ENCODE data around the gene SDHAF2.
A peak's percentile ranks its signal among the peaks of the same experiment; 100 is the strongest.
"Not testable (repeated sequence)": the region's sequence is repeated elsewhere in the genome, so short reads cannot be mapped to it uniquely, and the experiment has no call there.

Gene SDHAF2

DNA sequence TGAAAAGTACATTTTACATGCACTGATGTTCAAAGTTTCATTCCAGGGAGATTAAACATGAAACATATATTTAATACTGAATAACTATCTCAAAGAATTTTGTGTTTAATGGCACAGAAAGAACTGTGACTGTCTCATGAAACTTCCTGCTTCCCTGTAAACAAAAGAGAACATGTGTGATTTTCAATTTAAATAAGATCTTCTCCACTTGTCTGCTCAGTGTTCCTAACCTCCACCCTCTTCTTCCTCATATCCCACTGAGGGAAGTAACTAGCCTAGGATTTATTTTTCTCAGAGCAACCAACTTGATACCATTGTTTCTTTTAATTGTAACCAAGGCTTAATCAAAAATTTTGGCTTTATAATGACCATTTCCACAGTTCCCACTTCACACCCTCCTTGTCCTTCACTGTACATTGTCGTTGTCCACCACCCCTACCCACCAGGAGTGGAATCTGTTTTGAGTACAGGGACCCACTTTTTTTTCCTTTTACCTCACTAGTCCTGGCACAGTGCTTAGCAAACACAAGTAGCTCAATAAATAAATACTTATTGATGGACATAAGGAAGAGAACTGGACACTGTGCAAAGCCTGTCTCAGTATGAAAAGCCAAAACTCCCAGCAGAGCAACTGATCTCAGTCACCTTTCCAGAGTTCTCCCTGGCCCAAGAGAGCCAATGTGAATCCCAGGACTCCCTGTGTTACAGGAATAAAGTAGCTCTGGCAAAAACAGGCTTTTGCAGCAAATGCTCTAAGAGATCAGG lies 4.4 kb upstream of the SDHAF2 start:
- no peak for DNase-seq (ENCODE audit: low spot score)

DNA sequence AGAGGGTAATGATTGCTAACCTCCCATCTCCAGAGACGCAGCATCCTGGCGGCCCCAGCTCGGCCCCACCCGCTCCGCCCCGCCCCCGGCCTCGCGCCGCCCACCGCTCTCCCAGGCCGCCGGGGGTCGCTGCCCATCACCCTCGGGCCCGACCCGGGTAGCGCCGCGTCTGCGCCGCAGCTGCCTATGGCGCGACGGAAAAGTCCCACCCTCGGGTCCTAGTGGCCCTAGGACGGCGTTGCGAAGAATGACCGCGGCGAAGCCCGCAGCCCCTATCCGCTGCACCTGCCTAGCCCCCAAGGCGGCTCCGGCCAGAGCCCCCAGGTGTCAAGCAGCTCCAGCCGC lies 606 bp upstream of the SDHAF2 start:
- DNase-seq (ENCODE audit: low spot score) = peak; percentile 78

DNA sequence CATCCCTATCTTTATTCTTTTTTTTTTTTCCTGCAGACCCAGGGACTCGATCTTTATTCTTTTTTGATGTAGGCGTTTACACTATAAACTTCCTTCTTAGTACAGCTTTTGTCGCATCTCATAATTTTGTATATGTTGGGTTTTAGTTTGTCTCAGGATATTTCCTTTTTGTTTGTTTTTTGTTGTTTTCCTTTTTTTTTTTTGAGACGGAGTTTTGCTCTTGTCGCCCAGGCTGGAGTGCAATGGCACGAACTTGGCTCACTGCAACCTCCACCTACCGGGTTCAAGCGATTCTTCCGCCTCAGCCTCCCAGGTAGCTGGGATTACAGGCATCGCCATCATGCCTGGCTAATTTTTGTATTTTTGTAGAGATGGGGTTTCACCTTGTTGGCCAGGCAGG lies 915 bp downstream of the SDHAF2 start:
- DNase-seq (ENCODE audit: low spot score) = not testable (repeated sequence)

DNA sequence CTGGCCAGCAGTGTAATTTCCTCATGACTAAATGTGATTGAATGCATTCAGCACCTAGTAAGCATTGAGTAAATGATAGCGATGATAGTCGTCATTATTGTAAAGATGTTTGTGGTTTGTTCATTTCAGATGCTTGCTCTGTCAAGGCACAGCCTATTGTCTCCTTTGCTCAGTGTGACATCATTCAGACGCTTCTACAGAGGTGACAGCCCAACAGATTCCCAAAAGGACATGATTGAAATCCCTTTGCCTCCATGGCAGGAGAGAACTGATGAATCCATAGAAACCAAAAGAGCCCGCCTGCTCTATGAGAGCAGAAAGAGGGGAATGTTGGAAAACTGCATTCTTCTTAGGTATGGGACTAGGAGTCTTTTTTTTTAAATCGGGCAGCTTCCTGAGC lies 7.6 kb downstream of the SDHAF2 start:
- DNase-seq (ENCODE audit: low spot score) = no peak

DNA sequence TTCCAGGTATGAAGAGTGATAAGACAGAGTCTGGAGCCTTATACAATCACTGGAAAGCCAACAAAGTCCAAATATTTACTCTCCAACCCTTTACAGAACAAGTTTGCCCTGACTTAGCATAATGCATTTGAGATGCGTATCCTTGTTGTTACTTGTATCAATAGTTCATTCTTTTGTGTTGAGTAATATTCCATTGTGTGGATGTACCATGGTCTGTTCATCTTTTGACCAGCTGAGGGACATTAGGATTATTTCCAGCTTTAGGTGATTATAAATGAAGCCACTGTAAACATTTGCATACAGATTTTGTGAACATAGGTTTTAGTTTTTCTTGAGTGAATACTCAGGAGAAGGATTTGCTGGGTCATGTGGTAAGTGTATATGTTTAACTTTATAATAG lies 9.7 kb downstream of the SDHAF2 start:
- no peak for DNase-seq (ENCODE audit: low spot score)

DNA sequence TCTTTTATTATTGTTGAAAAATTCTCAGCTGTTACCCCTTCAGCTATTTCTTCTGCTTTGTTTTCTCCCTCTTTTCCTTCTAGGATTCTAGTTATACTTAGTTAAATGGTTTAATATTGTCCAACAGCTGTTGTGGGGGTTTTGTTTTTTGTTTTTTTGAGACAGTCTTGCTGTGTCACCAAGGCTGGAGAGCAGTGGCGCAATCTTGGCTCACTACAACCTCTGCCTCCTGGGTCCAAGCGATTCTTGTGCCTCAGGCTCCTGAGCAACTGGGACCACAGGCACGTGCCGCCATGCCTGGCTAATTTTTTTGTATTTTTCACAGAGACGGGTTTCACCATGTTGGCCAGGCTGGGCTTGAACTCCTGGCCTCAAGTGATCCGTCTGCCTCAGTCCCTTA lies 12.7 kb downstream of the SDHAF2 start:
- DNase-seq (ENCODE audit: low spot score) = no peak

DNA sequence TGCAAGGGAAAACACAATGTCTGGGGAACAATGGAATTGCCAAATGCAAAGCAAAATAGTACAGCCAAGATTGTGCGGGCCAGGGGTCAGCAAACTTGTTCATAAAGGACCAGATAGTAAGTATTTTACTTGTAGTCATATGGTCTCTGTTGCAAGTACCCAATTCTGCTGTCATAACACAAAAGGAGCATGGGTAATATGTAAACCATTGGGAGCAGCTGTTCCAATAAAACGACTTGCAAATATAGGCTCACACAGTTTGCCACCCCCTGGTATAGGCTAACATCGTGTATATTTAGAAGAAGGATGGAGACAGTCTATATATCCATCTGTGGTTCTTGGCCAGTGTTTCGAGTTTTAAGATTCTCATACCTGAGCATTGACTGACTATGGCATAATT lies 15.6 kb downstream of the SDHAF2 start:
- DNase-seq (ENCODE audit: low spot score) = no peak

DNA sequence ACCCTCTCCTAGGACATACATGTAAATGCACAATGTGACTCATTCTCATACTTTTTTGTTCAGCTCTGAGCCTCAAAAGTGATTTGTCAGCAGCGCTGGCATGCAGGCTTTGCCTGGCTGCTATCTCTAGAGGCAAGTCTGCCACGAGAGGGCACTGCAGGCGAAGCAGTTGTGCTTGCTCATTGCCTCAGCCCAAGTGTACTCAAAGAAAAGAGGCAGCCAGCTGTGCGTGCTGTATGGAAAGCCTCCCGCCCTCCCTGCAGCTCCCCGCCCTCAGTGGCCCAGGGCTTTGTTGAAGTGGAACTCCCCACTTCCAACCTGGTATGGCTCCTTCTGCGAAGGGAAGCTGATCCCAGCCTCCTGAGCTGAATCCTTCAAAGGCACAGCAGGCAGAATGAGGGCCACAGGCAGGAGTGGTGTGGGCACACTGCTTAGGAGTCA lies 16.3 kb downstream of the SDHAF2 start:
- DNase-seq (ENCODE audit: low spot score) = peak; percentile 73

DNA sequence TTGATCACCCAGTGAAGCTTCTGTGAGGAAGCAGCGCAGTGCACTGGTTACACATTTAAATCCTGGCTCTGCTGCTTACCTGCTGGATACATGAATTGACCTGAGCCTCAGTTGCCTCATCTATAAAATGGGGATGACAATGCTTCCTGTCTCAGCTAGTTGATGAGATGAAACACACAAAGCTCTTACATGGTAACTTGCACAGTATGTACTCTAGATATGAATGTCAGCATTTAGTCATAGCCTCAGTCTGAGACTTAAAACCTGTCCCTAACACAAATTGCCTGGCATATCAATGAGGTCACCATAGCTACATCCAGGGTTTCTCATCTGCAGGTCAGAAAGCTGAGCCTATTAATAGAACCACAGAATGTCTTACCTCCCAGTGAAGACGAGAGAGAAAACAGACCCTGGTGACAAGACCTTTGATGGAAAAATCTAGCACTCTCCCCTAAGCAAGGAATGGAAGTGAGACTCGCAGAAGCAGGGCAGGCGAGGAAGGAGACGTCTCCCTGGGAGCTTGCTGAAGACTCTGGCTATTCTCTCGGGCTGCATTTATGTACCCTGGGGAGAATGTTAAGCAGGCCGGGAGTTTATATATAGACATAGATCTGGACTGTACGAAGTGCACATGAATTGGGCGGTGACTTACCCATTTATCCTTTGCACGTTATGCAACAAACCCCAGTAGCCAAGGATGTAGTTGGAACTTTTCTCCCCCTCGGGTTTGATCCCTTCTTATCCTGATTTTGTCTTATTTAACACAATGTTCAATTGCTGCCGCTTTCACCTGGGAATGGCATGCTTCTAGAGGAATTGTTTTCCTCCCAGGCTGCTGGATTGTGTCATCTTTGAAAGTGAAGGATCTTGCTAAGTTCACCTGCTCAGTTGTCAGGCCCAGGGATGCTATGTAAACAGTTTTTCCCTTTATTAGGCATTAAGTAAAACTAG lies 18.0 kb downstream of the SDHAF2 start:
- DNase-seq (ENCODE audit: low spot score) = no peak

DNA sequence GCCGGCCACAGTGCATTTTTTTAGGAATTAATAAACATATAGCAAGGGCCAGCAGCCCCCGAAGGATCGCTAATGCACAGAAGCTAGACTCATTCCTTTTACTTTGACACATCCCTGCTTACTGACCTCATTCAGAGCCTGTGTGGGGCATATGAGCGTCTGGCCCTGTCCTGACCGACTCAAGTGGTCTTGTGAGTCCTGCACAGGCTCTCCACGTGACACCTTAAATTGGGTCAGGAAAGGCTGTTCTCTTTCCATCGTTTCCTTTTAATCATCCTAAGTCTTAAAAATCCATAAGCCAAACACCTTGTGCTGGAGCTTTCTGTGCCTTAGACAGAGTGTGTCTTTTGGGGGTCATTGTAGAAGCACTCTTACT lies 18.6 kb downstream of the SDHAF2 start:
- peak; percentile 22 for DNase-seq (ENCODE audit: low spot score)

DNA sequence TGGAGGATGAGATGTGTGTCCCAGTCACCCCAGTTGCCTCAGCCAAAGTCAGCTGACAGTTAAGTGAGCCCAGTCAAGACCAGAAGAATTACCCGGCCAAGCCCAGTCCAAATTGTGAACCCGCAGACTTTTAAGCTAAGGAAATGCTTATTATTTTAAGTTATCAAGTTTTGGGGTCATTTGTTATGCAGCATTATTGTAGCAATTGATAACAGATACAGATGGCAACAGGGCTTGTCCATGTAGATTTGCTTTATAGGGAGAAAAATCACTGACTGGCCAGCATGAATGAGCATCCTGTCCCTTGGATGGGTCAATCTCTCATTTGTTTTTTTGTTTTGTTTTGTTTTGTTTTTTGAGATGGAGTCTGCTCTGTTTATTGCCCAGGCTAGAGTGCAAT lies 22.9 kb downstream of the SDHAF2 start:
- DNase-seq (ENCODE audit: low spot score) = no peak

DNA sequence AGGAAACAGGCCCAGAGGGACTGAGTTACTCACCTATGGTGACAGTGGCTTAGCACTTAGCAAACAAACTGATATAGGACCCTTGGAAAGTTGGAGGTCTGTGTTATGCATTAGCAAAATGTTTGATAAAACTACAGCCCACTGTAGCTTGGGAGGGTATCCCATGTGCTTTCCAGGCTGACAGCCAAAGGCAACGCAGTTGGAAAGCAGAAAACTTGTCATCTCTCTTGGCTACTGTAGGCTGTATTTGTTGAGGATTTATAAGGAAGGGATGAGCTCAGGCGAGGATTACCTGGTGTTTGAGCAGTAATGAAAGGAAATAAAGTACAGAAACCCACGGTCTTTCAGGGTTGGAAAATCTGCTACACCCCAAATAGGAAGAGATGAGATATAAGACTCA lies 23.8 kb downstream of the SDHAF2 start:
- no peak for DNase-seq (ENCODE audit: low spot score)

DNA sequence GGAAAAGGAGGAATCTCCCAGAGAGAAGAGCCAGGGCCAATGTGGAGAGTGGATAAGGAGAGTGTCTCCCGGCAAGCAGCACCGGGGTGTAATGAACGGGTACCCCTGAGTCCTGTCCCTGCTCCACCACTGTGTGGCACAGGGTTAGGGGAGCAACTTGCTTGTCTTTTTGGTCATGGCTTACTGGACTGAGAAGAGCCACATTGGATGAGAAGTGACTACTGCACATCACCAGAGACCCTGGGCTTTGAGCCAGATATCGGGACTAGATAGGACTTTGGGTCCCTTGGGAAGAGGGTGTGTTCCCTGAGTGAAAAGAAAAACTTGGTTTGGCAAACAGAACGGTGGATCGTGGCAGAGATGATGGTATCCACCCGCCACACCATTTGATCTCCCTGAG lies 24.6 kb downstream of the SDHAF2 start:
- DNase-seq (ENCODE audit: low spot score) = no peak

DNA sequence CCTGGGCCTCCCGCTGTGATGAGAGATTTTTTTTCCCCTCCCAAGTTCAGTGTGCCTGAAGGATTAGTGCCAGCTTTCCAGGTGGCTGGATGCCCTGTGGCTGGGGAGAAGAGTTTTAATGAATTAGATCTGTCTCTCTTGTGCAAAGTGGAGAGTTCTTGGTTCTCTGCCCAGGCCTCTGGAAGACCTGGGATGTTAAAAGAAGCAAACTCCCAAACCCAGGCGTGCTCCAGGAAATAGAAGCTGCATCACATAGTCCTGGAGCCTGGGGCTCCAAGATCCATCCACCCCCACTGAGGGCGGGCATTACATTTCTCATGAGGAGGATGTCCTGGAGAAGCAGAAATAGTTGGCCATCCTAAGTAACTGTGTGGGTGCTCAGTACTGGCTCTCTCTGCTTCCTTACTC lies 30.6 kb downstream of the SDHAF2 start:
- no peak for DNase-seq (ENCODE audit: low spot score)

DNA sequence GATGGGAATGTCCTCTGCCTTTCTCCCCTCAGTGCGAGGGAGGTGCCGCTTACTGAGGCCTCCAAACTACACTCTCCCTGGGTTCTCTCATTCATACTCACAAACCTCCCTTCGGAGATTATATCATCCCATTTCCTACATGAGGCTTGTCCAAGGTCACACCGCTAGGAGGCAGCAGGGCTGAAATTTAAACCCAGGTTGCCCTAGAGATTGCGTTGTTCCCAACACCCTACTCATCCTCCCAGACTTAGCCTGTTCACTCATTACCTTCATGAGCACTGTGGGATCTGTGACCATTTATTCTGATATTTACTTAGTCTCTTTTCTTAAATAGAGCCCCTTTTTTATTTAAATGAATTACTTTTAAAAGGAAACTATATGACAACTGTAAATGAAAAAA lies 31.1 kb downstream of the SDHAF2 start:
- no peak for DNase-seq (ENCODE audit: low spot score)

DNA sequence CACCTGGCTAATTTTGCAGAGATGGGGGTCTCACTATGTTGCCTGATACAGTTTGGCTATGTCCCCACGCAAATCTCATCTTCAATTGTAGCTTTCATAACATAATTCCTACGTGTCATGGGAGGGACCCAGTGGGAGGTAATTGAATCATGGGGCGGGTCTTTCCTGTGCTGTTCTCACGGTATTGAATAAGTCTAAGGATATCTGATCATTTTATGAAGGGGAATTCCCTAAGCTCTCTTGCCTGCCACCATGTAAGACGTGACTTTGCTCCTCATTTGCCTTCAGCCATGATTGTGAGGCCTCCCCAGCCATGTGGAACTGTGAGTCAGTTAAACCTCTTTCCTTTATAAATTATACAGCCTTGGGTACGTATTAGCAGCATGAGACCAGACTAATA lies 37.7 kb downstream of the SDHAF2 start:
- DNase-seq (ENCODE audit: low spot score) = not testable (repeated sequence)

DNA sequence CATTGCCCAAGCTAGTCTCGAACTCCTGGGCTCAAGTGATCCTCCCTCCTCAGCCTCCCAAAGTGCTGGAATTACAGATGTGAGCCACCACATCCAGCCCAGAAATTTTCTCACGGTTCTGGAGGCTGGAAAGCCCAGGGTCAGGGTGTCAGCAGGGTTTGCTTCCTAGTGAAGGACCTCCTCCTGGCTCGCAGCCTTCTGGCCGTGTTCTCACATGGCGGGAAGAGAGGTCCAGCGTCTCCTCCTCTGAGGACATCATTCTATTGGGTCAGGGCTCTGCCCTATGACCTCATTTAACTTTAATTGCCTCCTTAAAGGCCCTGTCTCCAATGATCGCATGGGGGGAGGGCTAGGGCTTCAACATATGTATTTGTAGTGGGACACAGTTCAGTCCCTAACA lies 38.1 kb downstream of the SDHAF2 start:
- DNase-seq (ENCODE audit: low spot score) = no peak

DNA sequence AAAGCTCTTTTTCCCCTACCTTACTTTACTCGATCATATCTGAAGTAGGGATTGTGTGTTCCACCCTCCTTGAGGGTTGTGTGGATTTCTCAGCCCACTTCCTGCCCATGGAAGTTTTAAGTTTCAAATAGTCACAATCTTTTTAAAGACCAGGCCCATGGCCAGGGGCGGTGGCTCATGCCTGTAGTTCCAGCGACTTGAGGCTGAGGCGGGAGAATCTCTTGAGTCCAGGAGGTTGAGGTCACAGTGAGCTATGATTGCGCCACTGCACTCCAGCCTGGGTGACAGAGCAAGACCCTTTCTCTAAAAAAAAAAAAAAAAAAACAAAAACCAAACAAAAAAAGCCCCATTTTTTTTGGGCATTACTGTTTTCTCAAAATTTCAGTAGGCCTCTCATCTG lies 42.4 kb downstream of the SDHAF2 start:
- DNase-seq (ENCODE audit: low spot score) = no peak

DNA sequence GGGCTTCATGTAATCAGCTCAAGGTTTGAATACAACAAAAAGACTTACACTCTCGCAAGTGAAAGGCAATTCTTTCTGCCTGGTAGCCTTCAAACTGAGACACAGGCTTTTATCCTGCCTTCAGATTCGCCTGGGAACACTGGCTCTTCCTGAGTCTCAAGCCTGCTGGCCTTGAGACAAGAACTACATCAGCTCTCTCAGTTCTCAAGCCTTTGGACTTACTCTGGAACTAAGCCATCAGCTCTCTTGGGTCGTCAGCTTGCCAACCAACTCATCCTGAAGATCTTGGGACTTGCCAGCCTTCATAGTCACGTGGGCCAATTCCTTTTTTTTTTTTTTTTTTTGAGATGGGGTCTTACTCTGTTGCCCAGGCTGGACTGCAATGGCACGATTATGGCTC lies 42.9 kb downstream of the SDHAF2 start:
- DNase-seq (ENCODE audit: low spot score) = no peak

DNA sequence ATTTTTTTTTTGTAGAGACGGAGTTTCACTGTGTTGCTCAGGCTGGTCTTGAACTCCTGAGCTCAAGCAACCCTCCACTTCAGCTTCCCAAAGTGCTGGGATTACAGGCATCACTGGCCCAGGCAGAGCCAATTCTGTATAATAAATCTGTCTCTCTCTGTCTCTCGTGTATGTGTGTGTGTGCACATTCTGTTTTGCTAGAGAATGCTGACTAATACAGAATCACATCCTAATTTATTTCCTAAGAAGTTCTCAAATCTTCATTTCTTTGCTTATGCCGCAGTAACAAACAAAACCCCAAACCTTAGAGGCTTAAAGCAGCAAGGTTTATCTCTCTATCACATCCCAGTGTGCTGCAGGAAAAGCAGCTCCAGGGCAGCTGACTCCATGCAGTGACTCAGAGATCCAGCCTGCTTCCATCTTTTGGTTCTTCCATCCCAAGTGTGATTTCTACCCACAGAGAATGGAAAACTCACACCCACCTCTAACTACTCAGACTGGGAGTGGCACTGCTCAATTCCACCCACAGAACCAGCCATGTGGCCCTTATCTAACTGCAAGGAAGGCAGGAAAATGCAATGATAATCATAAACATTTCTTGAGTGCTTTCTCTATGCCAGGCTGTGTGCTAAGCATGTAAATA lies 43.6 kb downstream of the SDHAF2 start:
- no peak for DNase-seq (ENCODE audit: low spot score)

DNA sequence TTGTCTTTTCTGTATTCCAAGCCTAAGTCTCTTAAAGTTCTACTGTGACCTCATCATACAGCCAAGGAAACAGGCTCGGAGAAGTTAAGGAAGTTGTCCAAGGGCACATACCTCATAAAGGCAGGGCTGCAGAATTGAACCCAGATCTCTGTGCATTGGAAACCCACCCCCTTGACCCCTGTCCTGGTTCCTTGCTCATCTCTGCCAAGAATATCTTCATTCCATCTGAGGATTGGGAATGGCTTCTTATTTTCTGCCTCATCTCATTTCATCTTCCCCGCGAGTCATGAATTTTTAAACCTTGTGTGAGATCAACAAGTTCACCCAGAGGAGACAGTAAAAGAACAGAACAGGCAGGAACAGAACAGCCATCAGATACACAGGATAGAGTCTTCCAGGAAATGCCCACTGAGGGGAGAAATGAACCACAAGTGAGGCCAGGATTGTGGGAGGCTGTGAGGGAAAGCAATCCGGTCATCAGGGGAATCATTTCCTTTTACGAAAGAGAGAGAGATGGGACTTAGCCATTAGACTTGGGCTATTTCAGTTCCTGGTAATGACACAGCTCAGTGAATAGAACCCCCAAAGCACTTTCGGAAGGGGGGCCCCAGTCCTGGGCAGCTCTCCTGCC lies 44.2 kb downstream of the SDHAF2 start:
- no peak for DNase-seq (ENCODE audit: low spot score)

DNA sequence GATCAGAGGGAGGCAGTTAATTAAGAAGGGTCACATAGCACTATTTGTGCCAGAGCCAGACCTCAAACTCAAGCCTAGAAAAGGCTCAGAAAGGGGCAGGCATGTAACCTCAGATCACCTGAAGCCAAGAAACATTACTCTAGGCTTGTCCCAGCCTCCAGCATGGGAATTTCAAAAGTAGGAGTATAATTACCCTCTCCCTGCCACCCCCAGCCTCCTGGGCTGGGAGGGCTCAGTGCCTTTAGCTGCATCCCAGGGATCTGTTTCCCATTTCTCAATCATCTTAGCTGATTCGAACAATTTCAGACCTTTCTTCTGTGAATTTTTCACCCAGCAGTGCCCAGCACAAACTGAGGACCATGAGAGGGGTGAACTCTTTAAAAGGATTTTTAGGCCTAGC lies 45.5 kb downstream of the SDHAF2 start:
- DNase-seq (ENCODE audit: low spot score) = no peak
